Retinal pigment epithelial cell (primary cell): ENCODE data around the gene LIX1L.

Source experiments
- DNase-seq: peaks from one replicate; pipeline ENCODE4 v3.0.0-alpha.2; 2010; ENCODE audit warnings: low read depth
- H3K4me3 ChIP-seq: 2 replicates; pipeline ENCODE4 v1.5.1; 2011; ENCODE audit warnings: mild to moderate bottlenecking, low read length, control low read depth, moderate library complexity
- TF ChIP-seq, protein P1 (sequence below): conservative IDR thresholded peaks from 2 replicates; pipeline ENCODE4 v1.5.1; 2011; ENCODE audit warnings: low read depth, low read length, control low read depth, inconsistent platforms

LIX1L gene

DNA sequence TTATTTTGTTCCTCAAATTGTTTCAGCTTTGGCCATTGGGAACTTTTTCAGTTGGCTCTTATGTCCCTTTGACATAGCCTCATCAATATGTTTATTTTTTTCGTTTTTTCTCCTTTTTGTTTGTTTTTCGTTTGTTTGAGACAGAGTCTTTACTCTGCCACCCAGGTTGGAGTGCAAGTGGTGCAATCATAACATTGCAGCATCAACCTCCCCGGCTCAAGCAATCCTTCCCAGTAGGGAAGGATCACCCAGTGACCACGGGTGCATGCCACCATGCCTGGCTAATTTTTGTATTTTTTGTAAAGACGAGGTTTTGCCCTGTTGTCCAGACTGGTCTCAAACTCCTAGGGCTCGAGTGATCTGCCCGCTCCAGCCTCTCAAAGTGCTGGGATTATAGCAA, 14.8 kb upstream of the LIX1L start:
- H3K4me3 ChIP-seq, result no peak overlapping the region
- no peak for DNase-seq
- TF ChIP-seq, protein P1, sequence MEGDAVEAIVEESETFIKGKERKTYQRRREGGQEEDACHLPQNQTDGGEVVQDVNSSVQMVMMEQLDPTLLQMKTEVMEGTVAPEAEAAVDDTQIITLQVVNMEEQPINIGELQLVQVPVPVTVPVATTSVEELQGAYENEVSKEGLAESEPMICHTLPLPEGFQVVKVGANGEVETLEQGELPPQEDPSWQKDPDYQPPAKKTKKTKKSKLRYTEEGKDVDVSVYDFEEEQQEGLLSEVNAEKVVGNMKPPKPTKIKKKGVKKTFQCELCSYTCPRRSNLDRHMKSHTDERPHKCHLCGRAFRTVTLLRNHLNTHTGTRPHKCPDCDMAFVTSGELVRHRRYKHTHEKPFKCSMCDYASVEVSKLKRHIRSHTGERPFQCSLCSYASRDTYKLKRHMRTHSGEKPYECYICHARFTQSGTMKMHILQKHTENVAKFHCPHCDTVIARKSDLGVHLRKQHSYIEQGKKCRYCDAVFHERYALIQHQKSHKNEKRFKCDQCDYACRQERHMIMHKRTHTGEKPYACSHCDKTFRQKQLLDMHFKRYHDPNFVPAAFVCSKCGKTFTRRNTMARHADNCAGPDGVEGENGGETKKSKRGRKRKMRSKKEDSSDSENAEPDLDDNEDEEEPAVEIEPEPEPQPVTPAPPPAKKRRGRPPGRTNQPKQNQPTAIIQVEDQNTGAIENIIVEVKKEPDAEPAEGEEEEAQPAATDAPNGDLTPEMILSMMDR, result no peak

DNA sequence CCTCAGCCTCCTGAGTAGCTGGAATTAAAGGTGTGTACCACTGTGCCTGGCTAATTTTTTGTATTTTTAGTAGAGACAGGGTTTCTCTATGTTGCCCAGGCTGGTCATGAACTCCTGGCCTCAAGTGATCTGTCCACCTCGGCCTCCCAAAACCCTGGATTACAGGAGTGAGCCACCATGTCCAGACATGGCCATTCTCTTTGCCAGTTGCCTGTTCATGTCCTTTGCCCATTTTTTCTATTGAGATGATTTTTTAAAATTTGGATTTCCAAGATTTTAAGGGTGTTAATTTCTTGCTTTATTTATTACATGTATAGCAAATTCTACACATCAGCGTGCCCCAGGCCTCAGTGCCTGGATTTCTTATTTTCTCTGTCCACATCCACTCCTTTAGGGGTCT, 9.5 kb upstream of the LIX1L start:
- TF ChIP-seq, protein P1, result no peak
- no peak for DNase-seq
- H3K4me3 ChIP-seq, result no peak overlapping the region

GRCh38 chr1:145965119-145965744, 7.4 kb upstream of the LIX1L start:
- DNase-seq, result no peak
- TF ChIP-seq, protein P1, result no peak
- peak overlapping the region; percentile 73 for H3K4me3 ChIP-seq

DNA sequence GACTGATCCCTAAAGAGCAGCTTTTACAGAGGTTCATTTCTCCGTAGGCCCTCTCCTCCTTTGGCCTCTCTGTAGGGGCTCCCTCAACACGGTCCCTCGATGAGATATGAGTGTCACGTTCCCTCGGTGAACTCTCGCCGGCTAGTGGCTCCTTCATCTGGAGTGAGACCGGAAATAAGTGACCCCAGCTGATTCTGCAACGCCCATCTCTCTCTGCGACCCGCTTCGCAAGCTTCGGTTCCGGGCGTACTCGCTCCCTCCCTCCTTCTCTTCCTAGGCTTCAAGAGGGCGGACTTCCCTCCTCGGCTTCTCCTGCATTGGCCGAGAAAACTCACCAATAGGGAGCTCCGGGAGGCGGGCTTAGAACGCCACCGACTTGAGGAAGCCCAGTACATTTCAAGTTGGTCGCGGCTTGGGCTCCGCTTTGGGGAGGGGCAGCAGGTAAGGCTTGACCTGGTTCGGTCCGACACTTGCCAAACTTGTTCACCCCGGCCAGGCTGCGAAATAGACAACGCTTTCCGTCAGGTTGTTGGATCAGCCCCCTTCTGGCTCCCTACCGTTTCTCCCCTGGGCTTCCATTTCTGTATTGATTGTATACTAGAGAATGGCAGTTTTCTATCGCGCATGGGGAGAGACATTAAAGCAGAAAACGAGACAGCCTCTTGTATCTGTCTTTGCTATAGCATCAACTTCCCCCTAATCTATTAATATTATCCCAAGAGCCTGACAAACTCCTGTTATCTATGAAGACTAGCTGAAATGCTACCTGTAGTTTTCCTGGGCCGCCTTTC, 6.7 kb upstream of the LIX1L start, which contains the start of the genes ANKRD34A and POLR3GL:
Gene ANKRD34A (minus strand): TSS at position 248 of the 791 bp plus-strand sequence. CDS start 2,816 bp downstream, outside the sequence.
Gene POLR3GL (plus strand): TSS at position 363 of the 791 bp plus-strand sequence. CDS start 10,176 bp downstream, outside the sequence.
- peak within 1 kb of the TSS; percentile 73 for H3K4me3 ChIP-seq
- TF ChIP-seq, protein P1, result no peak
- peak; percentile 75 for DNase-seq

DNA sequence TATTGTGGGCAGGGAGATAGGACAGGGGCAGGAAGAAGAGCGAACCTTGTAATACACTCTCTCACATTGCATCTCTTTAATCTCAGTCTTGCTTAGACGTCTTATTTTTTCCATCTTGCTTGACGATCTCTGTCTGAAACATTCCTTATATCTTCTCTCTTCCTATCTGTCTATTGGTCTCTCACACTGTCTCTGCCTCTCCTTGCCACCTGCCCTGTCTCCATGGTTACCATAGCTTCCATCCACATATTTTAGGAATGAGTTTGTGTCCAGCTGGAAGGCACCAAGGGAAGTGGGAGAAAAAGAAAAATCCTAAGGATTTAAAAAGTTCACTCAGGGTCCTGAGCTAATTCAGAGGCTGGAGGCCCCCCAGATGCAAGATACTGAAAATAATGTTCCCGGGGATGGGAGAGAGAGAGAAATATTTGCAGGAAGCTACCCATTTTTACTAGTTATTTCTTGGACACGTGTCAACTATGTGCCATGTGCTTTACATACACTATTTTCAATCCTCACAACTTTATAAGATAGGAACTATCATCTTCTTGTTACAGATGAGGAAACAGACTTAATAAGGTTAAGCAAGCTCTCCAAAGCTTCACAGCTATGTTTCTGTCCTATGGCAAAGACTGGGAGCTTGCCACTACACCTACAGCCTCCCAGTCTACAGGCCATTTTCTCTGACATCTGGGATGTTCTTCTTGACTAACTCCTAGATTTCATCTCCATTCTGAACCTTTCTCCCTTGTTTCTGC, 5.6 kb upstream of the LIX1L start:
- H3K4me3 ChIP-seq, result peak overlapping the region; percentile 75
- DNase-seq, result no peak
- TF ChIP-seq, protein P1, result no peak

DNA sequence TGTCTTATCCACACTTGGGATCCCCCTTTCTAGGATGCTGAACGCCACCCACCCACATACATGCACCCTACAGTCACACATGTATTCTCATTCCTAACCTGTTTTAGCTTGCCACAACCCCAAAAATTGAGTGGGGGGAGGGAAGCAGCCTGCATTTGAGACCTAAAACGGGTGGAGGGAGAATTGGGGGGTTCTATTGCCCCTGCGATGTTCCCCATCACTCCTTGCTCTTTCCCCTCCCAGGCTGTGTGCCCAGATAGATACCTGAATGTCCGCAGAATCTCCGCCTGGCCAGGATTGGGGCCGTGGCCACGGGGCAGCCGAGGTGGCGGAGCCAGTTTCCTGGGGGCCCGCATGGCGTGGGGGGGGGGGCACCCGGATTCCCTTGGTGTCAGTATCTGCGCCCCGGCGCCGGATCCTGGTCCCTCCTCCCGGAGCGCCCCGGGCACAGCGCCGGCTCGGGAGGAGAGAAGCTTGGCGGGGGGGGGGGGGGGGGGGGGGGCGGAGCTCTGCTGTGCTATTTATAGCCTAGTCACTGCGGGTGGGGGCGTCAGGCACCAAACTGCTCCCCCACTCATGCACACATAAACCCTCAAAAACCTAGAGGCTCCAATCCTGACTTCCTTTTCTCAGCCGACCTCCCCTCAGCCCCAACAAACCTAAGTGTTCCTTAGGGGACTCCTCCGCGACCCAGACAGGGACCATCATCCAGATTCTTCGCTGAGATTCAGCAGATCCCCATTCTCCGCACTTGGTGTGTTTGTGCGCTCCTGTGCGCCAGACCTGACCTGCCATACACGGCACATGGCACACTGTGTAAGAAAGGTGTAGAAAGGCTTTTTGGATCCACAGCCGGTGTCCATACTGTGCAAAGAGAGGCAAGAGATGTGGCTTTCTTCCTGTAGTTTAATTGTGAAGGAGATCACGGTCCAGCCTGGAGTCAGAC, 4.6 kb upstream of the LIX1L start:
- peak overlapping the region; percentile 75 for H3K4me3 ChIP-seq
- no peak for DNase-seq
- TF ChIP-seq, protein P1, result no peak
